ENCODE measurements around the gene MEST. TPM values are rescaled to one million over a fixed set of nuclear protein-coding genes. Genes with fewer than 3 reads are reported as not detected.
"Not testable (repeated sequence)": the region's sequence is repeated elsewhere in the genome, so short reads cannot be mapped to it uniquely, and the experiment has no call there.

MEST gene
- polyA plus RNA-seq, 12 donors, result 480 to 1,336 (median 862) TPM

DNA sequence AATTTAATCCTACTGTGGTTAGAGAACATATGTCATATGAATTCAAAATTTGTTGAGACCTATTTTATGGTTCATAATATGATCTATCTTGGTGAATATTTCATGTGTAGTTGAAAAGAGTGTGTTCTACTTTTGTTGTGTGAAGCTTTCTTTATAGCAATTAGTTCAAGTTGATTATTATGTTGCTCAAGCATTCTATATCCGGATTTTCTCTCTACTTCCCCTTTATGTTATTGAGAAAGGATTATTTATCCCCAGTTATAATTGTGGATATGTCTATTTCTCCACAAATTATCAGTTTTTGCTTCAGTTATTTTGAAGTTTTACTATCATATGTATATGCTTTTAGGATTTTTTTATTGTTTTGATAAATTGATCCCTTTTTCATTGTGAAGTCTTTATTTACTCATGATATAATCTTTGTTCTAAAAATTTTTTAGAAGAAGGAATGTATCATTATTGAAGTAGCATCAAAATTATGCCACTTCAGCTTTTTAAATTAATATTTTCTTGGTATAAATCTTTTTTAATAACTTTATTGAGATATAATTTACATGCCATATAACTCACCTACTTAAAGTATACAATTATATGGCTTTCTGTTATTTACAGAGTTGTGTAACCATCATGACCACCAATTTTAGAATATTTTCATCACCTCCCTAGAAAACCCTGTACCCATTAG, 12.0 kb upstream of the MEST start:
- no peak for DNase-seq

DNA sequence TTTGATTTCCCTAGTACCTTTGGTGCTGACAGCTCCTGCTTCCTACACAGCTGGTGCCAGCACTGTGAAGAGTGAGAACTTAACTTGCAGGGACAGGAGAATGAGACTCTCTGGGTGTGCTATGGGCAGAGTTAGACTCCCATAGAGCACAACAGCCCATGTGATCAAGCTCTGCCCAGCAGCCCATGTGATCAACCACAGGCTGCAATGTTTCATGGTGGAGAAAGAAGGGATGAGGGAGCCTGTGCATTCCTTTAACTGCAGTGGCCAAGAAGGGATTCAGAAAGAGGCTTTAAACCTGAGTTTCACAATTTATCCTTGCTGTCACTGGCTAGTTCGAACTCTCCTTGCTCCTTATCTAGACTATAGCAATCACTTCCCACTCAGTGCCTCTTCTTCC, 10.0 kb upstream of the MEST start:
- DNase-seq, result no peak

DNA sequence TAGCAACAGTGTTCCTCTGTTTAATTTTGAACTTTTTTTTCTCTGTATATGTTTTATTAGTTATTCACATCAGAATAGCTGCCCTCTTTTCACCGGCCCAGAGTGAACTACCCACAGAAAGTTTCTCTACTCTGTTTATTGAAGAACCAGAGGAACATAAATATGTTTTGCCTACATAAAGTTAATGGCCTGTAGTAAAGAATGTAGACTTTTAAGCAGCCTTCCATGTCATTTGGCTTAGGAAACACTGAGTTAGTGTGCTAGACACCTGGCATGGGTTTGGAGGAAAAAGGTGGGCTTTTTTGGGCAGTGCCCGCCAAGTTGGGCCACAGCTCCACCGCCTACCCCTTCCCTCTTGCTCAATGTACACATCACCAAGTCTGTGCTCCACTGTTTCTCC, 8.9 kb upstream of the MEST start:
- DNase-seq, result no peak

DNA sequence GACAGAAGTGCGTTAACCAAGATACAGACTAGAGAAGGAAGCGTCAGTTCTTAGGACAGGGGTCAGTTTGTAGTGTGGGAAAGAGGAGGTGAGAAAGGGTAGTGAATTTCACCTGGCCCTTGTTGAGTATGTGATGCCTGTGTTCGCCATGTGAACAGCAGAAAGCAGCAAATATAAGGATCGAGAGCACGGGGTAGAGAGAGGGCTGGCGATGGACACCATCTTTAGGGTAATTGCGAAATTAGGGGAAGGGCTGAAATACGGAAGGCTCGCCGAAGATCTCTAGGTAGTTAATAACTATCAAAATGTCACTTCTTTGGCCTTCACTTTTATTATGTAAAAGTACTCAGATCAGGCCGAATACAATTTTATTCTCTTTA, 6.2 kb upstream of the MEST start:
- DNase-seq, result no peak

DNA sequence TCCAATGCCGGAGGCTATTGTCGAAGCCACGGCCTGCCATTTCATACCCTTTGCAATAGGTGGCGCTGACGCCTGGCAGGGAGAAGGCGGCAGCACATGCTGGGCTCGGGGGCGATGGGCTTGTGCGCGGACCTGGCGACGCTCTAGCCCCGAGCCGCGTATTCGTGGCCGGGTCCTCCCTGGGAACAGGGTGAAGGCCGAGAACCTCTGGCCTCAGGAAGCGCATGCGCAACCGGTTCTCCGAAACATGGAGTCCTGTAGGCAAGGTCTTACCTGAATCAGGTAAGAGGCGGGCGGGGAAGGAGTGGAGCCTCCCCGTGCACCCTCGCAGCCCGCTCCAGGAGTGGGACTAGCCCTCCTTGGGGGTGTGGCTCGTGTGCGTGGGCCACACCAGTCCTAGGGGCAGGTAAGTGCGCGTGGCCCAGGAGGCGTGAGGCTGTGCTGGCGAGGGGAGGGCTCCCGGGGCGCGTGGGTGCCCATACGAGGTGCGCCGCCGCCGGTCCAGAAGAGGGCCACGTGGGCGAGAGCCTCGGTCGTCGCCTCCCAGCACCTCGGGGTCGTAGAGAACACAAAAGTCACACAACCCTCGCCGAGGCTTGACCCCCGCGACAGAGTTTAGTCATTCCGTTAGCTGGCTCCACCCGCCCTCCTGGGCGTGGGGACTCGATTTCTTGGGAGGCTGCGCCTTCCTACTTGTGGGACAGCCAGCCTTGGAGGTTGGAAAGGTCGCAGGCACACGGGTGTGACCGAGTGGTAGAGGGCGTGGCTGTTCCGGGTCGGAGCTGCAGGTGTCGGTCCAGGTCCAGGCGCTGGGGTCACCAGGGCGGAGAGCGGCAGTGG, 5.6 kb upstream of the MEST start:
- no peak for DNase-seq

DNA sequence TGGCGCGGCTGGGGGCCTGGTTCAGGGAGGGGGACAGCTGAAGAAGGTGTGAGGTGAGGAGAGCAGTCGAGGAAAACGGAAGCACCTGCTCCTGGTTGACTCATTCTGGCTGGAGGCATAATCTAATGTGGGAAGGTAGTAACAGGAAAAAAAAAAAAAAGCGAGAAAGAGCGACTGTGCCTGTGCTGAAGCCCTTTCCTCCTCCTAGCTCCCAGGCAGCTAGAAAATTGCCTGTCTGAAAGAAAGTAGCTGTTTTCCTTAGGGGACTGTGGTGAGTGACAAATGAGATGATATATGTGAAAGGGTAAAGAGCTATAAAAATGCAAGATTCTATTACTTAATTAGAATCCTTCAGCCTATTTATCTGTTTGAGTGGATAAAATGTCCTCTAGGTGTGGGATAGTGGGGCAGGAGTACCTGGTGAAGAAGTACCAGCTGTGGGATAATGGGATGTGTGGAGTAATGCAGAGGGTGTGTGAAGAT, 4.9 kb upstream of the MEST start:
- DNase-seq, result no peak

DNA sequence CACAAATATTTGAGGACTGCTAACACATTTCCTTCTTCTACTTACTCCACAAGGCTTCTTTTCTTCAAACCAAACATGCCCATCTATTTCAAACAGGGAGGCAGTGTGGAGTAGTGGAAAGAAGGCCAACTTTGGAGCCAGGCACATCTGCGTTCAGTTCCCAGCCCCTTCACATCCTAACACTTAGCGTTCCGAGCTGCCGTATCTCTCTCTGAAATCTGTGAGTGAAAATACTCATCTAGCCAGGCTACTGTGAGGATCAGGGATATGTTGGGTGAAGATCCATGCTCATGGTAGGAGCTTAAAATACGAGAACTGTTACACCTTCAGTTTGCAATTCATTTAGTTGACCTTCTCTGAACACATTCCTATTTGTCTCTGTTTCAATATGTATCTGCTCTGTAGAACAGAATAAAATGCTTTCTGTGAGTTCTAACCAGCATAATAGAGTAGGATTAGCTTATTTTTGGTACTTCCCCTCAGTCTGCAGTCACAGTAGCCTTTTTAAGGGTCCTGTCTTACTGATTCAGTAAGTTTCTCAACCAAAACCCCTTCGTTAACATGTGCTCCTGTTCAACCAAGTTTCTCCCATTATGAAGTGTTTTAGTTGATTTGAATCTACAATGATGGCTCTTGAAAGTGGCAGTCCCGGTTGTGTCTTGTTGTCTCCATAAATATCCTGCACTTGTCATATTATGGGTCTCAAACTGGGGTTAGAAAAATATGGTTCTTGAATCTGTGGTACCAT, 3.3 kb upstream of the MEST start:
- DNase-seq, result no peak

DNA sequence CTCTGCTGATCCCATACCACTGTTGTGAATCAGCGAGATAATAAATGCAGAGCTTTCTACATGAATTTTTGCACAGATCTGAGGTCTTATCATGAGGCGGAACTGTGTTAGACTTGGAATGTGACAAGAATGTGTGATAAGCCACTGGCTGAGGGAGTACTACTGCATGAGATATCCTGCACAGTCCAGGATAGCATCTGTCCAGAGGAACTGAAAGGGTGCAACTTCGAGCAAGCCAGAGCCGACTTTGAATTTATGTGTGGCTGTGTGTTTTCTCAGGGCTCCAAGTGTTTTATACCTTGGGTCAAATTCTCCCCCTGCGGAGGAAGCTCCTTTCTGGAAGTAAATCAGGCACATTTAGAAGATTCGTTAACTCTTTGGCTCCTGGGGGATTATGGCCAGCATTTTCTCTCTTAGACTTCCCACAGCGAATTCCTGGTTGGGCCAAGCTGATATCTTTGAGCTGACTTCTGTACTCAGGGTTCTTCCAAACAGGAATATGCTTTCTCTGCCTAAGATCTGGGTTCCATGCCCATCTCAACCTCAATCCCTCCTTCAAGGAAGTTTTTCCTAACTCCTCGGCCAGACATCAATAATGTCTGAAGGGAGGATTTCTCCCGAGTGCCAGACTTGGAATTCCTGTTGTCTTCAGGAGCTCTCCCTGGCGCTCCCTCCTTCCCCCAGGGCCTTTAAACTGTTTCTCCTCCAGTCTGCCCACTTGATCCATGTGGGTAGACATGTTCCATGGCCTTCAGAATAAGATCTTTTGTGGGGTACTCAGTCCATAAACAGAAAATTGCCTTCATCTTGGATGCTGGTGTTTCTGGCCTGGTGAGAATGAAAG, 2.5 kb upstream of the MEST start:
- DNase-seq, result no peak

DNA sequence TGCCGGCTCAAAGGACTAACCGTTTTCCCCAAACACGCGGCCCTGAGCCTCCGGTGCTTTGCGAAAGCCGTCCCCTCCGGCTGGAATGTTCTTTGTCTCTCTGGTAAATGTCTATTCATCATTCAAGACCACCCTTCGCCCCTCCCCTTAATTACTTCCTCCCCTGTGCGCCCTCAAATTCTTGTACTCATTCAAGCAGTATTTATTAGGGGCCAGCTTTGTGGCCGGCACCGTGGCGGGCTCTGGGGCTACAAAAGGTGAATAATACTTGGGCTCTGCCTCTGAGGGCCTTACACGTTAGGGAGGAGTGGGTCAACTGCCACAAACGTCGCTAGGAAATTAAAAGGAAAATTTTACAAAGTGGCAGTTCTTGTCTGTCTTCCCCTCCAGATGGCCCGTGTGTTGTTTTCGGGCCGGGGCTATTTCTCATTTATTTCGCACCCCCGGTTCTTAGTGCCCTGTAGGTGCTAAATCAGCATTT, 1.5 kb upstream of the MEST start:
- no peak for DNase-seq

DNA sequence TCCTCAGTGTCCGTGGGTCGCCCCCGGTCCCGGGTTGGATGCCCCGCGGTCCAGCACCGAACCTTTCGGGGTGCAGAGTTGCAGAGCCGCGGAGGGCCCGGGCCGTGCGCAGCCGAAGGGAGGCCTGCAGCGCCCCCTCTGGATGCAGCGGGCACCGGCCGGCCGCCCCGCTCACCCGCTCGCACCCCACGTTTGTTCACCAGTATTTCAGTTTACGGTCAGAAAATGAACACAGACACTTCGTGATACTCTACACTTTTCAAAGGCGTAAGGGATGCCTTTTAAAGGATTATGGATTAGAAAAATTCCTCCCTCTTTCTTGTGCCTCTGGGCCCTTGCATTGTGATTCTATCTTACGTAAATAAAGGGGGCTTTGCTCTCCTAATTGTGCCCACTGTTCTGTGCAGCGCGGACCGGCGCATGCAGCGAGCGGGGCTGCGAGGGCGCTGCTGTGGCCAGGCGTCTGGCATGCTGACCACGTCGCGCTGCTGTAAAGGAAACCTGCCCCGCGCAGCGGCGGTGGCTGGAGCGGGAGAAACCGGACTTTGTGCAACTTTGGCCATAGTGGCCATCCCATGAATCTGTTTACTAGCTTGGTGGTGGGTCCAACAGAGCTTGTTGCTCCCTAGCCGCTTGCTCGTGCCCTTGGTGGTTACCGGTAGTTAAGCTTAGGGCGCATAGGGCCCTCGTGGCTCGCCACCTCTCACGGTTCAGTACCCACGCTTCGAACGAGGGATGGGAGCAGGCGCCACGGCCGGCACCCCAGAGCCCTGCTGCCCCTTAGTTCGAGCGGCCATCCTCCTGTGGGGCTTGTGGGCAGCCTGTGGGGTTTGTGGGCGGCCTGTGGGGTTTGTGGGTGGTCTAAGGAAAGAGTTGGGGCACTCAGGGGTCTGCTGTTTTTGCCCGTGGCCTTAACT, 739 bp upstream of the MEST start:
- no peak for DNase-seq

DNA sequence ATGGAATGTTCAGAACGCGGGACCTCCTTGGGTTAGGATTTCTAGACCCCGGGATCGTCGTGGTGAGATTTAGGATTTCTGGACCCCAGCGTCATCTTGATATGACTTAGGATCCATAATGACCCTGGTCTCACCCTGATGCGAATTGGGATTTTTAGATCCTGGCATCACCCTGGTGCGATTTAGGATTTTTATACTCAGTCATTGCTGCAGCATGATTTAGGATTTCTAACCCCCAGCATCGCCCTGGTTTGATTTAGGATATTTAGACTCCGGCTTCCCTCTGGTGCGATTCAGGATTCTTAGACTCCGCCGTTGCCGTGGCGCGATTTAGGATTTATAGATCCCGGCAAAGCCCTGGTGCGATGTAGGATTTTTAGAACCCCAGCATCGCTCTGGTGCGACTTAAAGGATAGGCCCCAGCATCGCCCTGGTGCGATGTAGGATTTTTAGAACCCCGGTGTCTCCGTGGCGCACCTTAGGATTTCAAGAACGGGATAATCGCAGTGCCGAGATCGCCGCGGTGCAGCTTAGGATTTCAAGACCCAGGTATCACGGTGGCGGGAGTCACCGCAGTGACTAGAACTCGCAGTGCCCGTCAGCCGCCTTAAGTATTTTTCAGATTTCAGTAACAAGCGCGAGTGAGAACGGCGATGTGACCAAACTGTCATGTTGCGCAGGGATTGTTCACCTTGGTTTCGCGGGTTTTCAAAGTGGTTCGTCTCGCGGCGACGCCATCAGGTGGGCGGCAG, 814 bp downstream of the MEST start:
- DNase-seq, result no peak

DNA sequence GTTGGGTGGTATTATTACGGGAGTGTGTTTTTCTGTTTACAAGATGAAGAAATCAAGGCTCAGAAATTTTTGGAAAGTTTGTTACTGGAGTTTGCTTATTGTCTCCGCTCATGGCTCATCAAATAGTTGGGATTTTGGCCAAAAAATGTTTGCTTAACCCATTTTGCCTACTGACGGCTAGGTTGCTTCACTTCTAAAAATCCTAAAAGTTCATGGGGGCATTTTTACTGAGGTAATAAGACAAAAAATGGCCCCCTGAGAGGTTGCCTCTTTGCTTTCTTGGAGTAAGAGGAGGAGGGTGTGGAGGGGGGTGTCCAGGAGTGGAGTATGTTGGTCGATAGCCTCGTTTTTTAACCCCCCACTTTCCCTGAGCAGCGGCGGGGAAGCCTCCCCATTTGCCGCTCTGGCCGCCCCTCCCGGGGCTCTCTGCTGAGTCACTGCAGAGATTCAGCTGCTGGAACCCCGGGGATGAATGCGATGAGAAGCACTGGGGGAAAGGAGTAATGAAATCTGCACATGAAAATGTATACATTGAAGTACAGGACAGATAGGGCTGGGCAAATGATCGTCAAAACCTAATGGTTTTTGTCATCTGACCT, 1.5 kb downstream of the MEST start:
- no peak for DNase-seq

DNA sequence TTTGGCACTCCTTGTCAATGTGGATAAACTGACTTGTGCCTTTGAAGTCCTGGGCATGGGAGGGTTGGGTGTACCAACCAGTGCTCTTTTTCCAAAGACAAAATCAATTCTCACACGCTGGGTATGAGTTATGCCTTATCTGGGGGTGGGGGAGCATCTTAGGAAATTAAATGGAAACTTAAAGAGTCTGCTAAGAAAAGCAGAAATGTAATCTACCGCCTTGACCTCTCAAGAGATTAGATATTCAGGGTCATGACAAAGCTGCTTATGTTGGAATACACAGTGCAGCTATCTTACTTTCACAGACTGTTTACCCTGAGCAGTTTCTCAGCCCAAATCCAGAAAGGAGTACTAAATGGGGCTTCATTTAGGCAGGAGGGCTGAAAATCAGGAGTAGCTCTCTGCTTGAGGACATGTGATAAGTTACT, 2.6 kb downstream of the MEST start:
- DNase-seq, result no peak

DNA sequence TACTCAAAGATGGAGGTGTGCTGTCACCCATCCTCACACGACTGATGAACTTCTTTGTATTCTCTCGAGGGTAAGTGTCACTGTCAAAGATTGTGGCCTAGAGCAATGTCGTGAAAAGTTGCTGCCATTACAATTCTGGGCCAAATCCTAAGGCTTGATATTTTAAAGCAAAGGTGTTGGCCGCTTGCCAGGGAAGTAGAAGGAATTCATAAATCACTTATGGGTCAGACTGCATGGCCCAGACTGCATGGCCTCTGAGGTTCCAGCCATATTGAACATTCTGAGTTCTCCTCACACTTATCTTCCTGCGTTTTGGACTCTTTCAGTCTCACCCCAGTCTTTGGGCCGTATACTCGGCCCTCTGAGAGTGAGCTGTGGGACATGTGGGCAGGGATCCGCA, 8.6 kb downstream of the MEST start:
- DNase-seq, result no peak

DNA sequence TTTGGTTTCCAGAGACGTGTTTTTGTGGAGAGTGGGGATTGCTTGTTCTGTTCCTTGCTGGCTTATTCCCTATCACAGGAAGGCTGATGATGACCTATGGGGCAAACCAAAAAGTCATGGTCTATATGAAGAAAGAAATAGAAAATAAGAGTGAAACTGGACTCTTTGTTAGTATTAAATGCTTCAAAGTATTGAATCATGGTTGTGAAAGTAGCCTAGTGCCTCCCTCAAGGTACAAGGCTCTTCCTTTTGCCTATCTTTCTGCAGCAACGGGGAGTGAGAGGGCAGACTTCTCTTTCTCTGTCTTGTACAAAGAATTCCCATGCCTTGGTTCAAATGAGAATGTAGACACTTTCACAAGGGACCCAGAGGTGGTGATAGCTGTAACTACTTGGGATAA, 9.0 kb downstream of the MEST start:
- no peak for DNase-seq

DNA sequence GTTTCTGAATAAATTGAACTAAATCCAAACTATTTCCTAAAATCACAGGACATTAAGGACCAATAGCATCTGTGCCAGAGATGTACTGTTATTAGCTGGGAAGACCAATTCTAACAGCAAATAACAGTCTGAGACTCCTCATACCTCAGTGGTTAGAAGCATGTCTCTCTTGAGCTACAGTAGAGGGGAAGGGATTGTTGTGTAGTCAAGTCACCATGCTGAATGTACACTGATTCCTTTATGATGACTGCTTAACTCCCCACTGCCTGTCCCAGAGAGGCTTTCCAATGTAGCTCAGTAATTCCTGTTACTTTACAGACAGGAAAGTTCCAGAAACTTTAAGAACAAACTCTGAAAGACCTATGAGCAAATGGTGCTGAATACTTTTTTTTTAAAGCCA, 13.9 kb downstream of the MEST start:
- DNase-seq, result no peak

DNA sequence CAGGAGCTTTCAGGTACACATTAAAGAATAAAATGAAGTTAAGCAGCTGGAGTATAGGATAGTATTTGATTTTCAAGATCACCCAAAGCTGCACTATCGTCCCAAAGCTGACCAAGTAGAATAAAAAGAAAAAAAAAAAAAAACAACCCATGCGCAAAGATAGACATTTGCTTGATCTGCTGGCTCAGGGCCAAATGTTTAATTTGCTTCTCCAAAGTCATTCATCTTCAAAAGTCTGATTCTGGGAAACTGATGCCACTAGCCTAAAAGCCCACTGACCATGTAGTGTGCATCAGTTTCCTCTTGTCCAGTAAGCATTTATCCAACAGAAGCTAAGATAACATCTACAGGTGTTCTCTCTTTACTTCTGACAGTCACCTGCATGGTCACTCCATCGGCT, 14.5 kb downstream of the MEST start:
- no peak for DNase-seq

DNA sequence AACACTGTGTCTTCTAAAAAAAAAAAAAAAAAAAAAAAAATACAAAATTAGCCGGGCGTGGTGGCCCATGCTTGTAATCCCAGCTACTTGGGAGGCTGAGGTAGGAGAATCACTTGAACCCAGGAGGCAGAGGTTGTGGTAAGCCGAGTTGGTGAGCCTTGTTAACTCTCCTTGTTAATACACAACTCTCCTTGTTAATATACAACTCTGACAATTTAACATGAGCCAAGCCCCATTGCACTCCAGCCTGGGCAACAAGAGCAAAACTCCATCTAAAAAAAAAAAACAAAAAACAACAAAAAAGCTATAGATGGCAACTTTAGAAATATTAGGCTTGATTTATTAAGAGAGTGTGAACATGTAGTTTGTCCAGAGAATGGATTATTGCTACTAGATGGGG, 20.2 kb downstream of the MEST start:
- not testable (repeated sequence) for DNase-seq

DNA sequence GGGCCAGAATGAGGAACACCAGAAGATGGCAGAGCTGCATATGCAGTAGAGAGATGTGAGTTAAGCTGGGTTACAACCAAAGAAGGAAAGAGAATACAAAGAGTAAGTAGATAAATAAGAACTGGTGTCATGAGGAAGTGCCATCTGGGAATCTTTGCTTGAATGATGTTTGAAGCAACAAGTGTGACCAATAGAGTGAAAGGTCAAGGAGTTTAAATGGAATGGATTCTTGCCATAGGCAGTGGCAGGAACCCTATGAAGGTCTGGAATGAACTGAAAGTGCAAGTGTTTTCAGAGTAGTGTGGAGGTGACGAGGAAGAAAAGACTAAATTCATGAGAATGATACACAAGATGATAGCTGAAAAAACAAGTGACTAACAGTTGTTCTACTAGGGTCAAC, 21.6 kb downstream of the MEST start:
- DNase-seq, result no peak
